Right ventricle myocardium inferior (tissue), 1 donor: ENCODE results near the gene PTH1R. TPM values are rescaled to one million over a fixed set of nuclear protein-coding genes. Genes with fewer than 3 reads are reported as not detected.

Source experiments
- ATAC-seq: fragments of 200-7000 bp; cut with Tn5 transposase; one replicate; pipeline ENCODE4 v1.9.1; 2020; ENCODE audit warnings: mild to moderate bottlenecking, moderate library complexity
- DNase-seq: peaks from one replicate; pipeline ENCODE4 v3.0.0; 2021; ENCODE audit errors: missing footprints
- intact Hi-C: fragments of 100-400 bp; cut with DNase I; formaldehyde crosslinking; loops from one replicate; pipeline ENCODE4 v1.11.0; 2022
- total RNA-seq: library from RNA; stranded (reverse); fragmentation: NEBNext Ultra II Directional; extraction: Animal tissue kit (Norgen Biotek cat#: 25700); gene quantifications from one replicate; pipeline ENCODE4 v1.2.1, GENCODE V29; 2021
- donor health status: DM: no; HTN: yes; CAD: no; lungs with severe emphysema.

Gene PTH1R
- total RNA-seq, 1 donor from 2014 or later, result 12.7 TPM

GRCh38 chr3:46892285-46893145 is 15.0 kb downstream of the PTH1R start:
- ATAC-seq, result peak; percentile 64
- DNase-seq, result peak; percentile 87
- intact Hi-C loops, result no loop called here

- intact Hi-C loops, result no loop called here
- DNase-seq (peak; percentile 59), ATAC-seq (peak; percentile 23)
Measured at GRCh38 chr3:46893146-46893748, 15.7 kb downstream of the PTH1R start.

GRCh38 chr3:46893763-46894162 is 16.2 kb downstream of the PTH1R start:
- DNase-seq (peak; percentile 53), ATAC-seq (no peak)
- intact Hi-C loops, result no loop called here

- ATAC-seq, result no peak
- intact Hi-C loops, result no loop called here
- DNase-seq, result peak; percentile 43
Measured at GRCh38 chr3:46894256-46894655, 16.7 kb downstream of the PTH1R start.

- ATAC-seq, result peak; percentile 54
- peak; percentile 87 for DNase-seq
- intact Hi-C loops, result loop anchor here (1.0 kb wide), 1 partner anchor 28 kb away; no protein-coding TSS in a partner anchor
Measured at GRCh38 chr3:46895204-46895660, 17.7 kb downstream of the PTH1R start.

GRCh38 chr3:46895761-46896160 is 18.2 kb downstream of the PTH1R start:
- ATAC-seq (no peak), DNase-seq (no peak)
- intact Hi-C loops, result loop anchor here (1.0 kb wide), 2 partner anchors 28 to 190 kb away; no protein-coding TSS in a partner anchor

GRCh38 chr3:46896386-46896785 is 18.9 kb downstream of the PTH1R start:
- no peak for ATAC-seq
- DNase-seq, result peak; percentile 26
- intact Hi-C loops, result loop anchor here (1.0 kb wide), 1 partner anchor 191 kb away; no protein-coding TSS in a partner anchor

- DNase-seq, result peak; percentile 55
- intact Hi-C loops, result no loop called here
Measured at GRCh38 chr3:46897031-46897430, 19.5 kb downstream of the PTH1R start.

GRCh38 chr3:46897829-46898320 is 20.4 kb downstream of the PTH1R start:
- ATAC-seq (no peak), DNase-seq (peak; percentile 61)
- intact Hi-C loops, result no loop called here

More at GRCh38 chr3:46897031-46897430, 19.5 kb downstream of the PTH1R start:
- ATAC-seq, result no peak

- DNase-seq (peak; percentile 48), ATAC-seq (no peak)
- intact Hi-C loops, result no loop called here
Measured at GRCh38 chr3:46898321-46899150, 21.0 kb downstream of the PTH1R start.

- DNase-seq, result peak; percentile 74
- intact Hi-C loops, result no loop called here
- ATAC-seq, result no peak
Measured at GRCh38 chr3:46899151-46900006, 21.9 kb downstream of the PTH1R start.

GRCh38 chr3:46900007-46900292 is 22.4 kb downstream of the PTH1R start:
- intact Hi-C loops, result no loop called here
- ATAC-seq (no peak), DNase-seq (peak; percentile 73)

- no peak for ATAC-seq
- intact Hi-C loops, result no loop called here
- peak; percentile 7 for DNase-seq
Measured at GRCh38 chr3:46900356-46900755, 22.8 kb downstream of the PTH1R start.

- intact Hi-C loops, result no loop called here
- no peak for DNase-seq
Measured at GRCh38 chr3:46901061-46901460, 23.5 kb downstream of the PTH1R start.

GRCh38 chr3:46901591-46902187 is 24.2 kb downstream of the PTH1R start:
- DNase-seq (no peak), ATAC-seq (no peak)
- intact Hi-C loops, result no loop called here

More at GRCh38 chr3:46901061-46901460, 23.5 kb downstream of the PTH1R start:
- ATAC-seq, result no peak

GRCh38 chr3:46902188-46902631 is 24.7 kb downstream of the PTH1R start:
- intact Hi-C loops, result no loop called here
- no peak for ATAC-seq
- DNase-seq, result peak; percentile 58
